Measurements from ENCODE around the gene WNT3A. TPM values are rescaled to one million over a fixed set of nuclear protein-coding genes. Genes with fewer than 3 reads are reported as not detected.

Gene WNT3A
- total RNA-seq, 2 experiments from 2014 or later, result 0.08 to 0.14 TPM

GRCh38 chr1:228011721-228012311, 5.0 kb downstream of the WNT3A start:
- Mint-ChIP-seq H3K9me3 (no peaks in the 10 kb centered on the region), H3K36me3 (ENCODE audit: low read depth) (no peaks in the 10 kb centered on the region), H3K27me3 (peaks cover 40% of the 10 kb centered on the region), H3K4me3 (no peak overlapping the region), H3K4me1 (ENCODE audit: low read depth) (peaks cover 4% of the 10 kb centered on the region), H3K27ac (no peak overlapping the region)
- intact Hi-C loops (cut with DNase I, micrococcal nuclease), result no loop called here
- DNase-seq (peak in 1 of 14 experiments; percentile 21), ATAC-seq (ENCODE audit: poor library complexity) (no peak)
- POLR2A ChIA-PET, result no interaction called here
- no peak overlapping the region for H3K4me3 ChIP-seq (ENCODE audit: low read length)
- peaks cover 18% of the 10 kb centered on the region for H3K4me1 ChIP-seq (ENCODE audit: insufficient read depth, low read length)
- CTCF ChIA-PET, result no interaction called here
- H3K36me3 ChIP-seq (ENCODE audit: insufficient read depth, low read length), result no peaks in the 10 kb centered on the region
- no peaks in the 10 kb centered on the region for H3K9me3 ChIP-seq (ENCODE audit: control insufficient read depth in 1 of 2, insufficient read depth in 1 of 2, low read length in 2 of 2)
- no peak for TF ChIP-seq CTCF (IDR thresholded peaks at IDR 0.05)
- peaks cover 25 to 28% of the 10 kb centered on the region in 2 experiments for H3K27me3 ChIP-seq (ENCODE audit: control insufficient read depth in 1 of 2, insufficient read depth in 2 of 2, low read length in 2 of 2)
- H3K27ac ChIP-seq (ENCODE audit: low read depth in 1 of 2, low read length in 2 of 2), result no peak overlapping the region

GRCh38 chr1:228012555-228012954, 5.8 kb downstream of the WNT3A start:
- Mint-ChIP-seq H3K27me3 (peaks cover 36% of the 10 kb centered on the region), H3K4me1 (ENCODE audit: low read depth) (peaks cover 4% of the 10 kb centered on the region), H3K4me3 (no peak overlapping the region), H3K9me3 (no peaks in the 10 kb centered on the region), H3K27ac (no peak overlapping the region), H3K36me3 (ENCODE audit: low read depth) (no peaks in the 10 kb centered on the region)
- no peak for ATAC-seq (ENCODE audit: poor library complexity)
- POLR2A ChIA-PET, result no interaction called here
- DNase-seq, result no peak
- H3K27ac ChIP-seq (ENCODE audit: low read depth in 1 of 2, low read length in 2 of 2), result no peak overlapping the region
- CTCF ChIA-PET, result no interaction called here
- H3K9me3 ChIP-seq (ENCODE audit: control insufficient read depth in 1 of 2, insufficient read depth in 1 of 2, low read length in 2 of 2), result no peaks in the 10 kb centered on the region
- H3K27me3 ChIP-seq (ENCODE audit: control insufficient read depth in 1 of 2, insufficient read depth in 2 of 2, low read length in 2 of 2), result peaks cover 22% of the 10 kb centered on the region in 2 experiments
- no peak overlapping the region for H3K4me3 ChIP-seq (ENCODE audit: low read length)
- intact Hi-C loops (cut with DNase I, micrococcal nuclease), result no loop called here
- H3K4me1 ChIP-seq (ENCODE audit: insufficient read depth, low read length), result peaks cover 18% of the 10 kb centered on the region
- H3K36me3 ChIP-seq (ENCODE audit: insufficient read depth, low read length), result no peaks in the 10 kb centered on the region
- no peak for TF ChIP-seq CTCF (IDR thresholded peaks at IDR 0.05)

GRCh38 chr1:228013131-228013934, 6.5 kb downstream of the WNT3A start:
- Mint-ChIP-seq H3K4me1 (ENCODE audit: low read depth) (peaks cover 4% of the 10 kb centered on the region), H3K36me3 (ENCODE audit: low read depth) (no peaks in the 10 kb centered on the region), H3K9me3 (no peaks in the 10 kb centered on the region), H3K4me3 (no peak overlapping the region), H3K27ac (no peak overlapping the region), H3K27me3 (peaks cover 32% of the 10 kb centered on the region)
- TF ChIP-seq CTCF (IDR thresholded peaks at IDR 0.05), result no peak
- ChIA-PET POLR2A (no interaction called here), CTCF (no interaction called here)
- no peaks in the 10 kb centered on the region for H3K9me3 ChIP-seq (ENCODE audit: control insufficient read depth in 1 of 2, insufficient read depth in 1 of 2, low read length in 2 of 2)
- ATAC-seq (ENCODE audit: poor library complexity), result no peak
- H3K27me3 ChIP-seq (ENCODE audit: control insufficient read depth in 1 of 2, insufficient read depth in 2 of 2, low read length in 2 of 2), result peaks cover 14% of the 10 kb centered on the region in 2 experiments
- intact Hi-C loops (cut with DNase I, micrococcal nuclease), result no loop called here
- H3K4me3 ChIP-seq (ENCODE audit: low read length), result no peak overlapping the region
- peak in 1 of 14 experiments; percentile 24 for DNase-seq
- H3K4me1 ChIP-seq (ENCODE audit: insufficient read depth, low read length), result peaks cover 14% of the 10 kb centered on the region
- H3K36me3 ChIP-seq (ENCODE audit: insufficient read depth, low read length), result no peaks in the 10 kb centered on the region
- H3K27ac ChIP-seq (ENCODE audit: low read depth in 1 of 2, low read length in 2 of 2), result no peak overlapping the region

All from CD4-positive, alpha-beta T cell (primary cell).